GM21423 (cell line): Measurements from ENCODE around the gene CAMSAP2.

Source experiments
- ATAC-seq: cut with Tn5 transposase; IDR thresholded peaks from one replicate; pipeline ENCODE4 v1.9.1; 2021; ENCODE audit warnings: mild to moderate bottlenecking, moderate library complexity; ENCODE audit not compliant: unreplicated experiment

The CAMSAP2 gene, protein sequence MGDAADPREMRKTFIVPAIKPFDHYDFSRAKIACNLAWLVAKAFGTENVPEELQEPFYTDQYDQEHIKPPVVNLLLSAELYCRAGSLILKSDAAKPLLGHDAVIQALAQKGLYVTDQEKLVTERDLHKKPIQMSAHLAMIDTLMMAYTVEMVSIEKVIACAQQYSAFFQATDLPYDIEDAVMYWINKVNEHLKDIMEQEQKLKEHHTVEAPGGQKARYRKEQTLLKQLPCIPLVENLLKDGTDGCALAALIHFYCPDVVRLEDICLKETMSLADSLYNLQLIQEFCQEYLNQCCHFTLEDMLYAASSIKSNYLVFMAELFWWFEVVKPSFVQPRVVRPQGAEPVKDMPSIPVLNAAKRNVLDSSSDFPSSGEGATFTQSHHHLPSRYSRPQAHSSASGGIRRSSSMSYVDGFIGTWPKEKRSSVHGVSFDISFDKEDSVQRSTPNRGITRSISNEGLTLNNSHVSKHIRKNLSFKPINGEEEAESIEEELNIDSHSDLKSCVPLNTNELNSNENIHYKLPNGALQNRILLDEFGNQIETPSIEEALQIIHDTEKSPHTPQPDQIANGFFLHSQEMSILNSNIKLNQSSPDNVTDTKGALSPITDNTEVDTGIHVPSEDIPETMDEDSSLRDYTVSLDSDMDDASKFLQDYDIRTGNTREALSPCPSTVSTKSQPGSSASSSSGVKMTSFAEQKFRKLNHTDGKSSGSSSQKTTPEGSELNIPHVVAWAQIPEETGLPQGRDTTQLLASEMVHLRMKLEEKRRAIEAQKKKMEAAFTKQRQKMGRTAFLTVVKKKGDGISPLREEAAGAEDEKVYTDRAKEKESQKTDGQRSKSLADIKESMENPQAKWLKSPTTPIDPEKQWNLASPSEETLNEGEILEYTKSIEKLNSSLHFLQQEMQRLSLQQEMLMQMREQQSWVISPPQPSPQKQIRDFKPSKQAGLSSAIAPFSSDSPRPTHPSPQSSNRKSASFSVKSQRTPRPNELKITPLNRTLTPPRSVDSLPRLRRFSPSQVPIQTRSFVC (N-terminal part only)

DNA sequence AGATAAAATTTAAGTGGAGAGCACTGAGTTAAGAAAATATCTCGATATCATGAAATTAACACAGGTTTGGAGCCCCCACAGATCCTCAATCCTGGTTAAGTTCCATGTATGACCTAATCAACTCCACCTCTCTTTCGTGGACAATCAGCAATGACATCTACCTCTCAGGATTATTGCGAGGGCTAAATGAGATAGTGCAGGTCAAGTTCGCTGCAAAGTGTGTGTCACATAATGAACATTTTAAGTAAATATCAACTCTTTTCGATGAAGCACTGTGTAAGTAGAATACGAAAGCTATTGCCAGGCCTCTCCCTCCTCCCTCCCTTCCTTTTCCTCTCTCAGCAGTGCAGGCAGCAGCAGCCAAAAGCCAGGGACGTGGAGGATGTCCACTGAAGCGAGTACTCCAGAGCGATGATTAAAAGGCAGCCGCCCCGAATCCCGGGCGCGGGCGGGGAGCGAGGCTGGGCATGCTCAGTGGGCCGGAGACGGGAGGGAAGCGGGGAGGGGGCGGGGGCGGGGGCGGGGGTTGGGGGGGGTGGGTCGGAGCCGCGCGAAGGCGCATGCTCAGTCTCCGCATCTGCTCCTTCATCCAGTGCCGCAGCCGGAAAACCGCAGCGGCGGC lies at the start of gene CAMSAP2:
Gene CAMSAP2, plus strand, starts transcription at position 567 of the 622 bp plus-strand sequence. CDS start 935 bp downstream, outside the sequence.
- ATAC-seq: peak; percentile 37

- ATAC-seq: no peak
Observed at GRCh38 chr1:200692316-200692715, 46.4 kb upstream of the CAMSAP2 start.

GRCh38 chr1:200693327-200693726 lies 45.4 kb upstream of the CAMSAP2 start:
- ATAC-seq: no peak

GRCh38 chr1:200694738-200695137 lies 44.0 kb upstream of the CAMSAP2 start:
- ATAC-seq: no peak

- no peak for ATAC-seq
Observed at GRCh38 chr1:200699871-200700270, 38.8 kb upstream of the CAMSAP2 start.

DNA sequence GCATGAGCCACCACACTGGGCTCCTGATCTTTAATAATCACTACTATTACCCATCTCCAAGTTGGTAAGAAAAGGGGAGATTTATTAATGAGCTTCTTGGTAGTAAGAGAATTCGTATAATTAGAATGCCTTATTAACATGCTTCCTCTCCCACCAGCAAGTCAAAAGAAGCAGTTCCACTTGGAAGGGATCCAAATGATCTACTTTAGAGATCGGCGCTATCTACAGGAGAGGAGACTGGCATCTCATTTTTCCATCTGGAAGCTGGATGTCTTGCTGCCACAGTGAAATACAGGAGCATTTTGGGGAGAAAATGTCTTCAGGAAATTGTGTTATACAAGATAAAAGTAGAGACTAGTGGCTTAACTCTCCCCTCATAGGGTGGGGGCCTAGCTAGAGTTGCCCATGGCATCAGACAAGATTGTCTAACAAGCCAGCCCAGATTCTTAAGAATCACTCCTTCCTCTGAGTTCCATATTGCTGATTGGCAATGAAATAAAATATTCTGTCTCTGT lies 33.6 kb upstream of the CAMSAP2 start:
- ATAC-seq: no peak

GRCh38 chr1:200706111-200706814 lies 32.4 kb upstream of the CAMSAP2 start:
- ATAC-seq: no peak

GRCh38 chr1:200707116-200707515 lies 31.6 kb upstream of the CAMSAP2 start:
- no peak for ATAC-seq

GRCh38 chr1:200708161-200708560 lies 30.5 kb upstream of the CAMSAP2 start:
- ATAC-seq: no peak

DNA sequence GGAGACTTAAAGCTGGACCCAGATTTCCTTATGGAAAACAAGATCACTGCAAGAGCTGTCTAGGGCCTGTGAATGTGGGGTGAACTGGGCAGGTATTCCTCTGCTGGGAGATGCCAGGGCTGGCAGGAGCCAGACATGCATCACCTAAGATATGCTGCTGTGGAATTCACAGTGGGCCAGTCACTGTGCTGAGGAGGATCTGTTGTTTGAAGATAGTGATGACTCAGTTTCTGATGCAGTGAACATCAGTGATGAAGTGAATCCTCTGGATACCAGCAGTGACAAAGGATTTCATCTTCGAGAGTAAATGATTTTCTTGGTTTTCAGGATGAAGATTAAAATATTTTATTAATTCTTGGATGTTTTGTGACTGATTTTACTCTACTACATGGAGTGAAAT lies 29.9 kb upstream of the CAMSAP2 start:
- no peak for ATAC-seq

DNA sequence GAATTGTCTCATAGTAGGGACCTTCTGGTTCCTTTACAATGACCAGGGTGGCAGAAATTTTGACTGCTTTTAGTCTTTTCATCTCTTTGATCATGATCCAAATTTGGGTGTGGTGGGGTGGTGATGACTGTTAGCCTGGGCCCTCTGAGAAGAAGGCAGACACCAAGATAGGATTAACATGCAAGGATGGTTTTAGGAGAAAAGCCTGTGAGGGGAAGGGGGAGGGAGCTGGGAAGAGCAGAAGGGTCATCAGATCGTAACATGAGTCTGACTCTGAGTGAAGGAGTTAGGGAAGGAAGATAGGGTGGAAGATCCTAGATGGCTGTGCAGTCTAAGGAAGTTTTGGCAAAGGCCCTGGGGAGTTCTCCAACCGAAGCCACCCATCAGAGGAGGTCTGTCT lies 28.5 kb upstream of the CAMSAP2 start:
- no peak for ATAC-seq

DNA sequence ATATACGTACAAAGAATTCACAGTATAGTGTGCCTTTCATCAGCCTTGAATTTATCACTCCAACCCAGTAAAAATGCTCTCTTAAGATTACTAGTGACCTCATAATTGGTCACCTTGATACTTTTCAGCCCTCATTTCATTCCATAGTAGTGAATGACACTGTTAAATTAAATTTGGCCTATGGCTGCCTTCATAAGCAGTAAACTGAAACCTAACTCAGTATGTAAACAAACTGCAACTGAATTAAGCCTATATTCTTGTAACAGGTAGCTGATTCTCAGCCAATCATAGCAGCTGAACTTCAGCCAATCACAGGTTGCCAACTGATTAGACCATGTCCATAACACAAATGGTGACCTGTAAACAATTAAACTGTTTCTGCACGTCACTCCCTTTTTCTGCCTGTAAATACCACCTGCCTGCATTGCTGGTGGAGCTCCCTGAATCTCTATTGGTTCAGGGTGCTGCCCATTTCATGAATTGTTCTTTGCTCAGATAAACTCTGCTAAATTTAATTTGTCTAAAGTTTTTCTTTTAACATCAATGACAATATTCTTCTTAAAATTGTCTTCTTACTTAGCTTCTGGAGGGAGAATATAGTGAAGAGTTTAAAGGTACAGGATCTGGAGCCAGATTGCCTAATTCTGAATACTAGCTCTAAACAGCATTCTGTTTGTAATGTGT lies 24.0 kb upstream of the CAMSAP2 start:
- no peak for ATAC-seq

GRCh38 chr1:200720199-200720598 lies 18.5 kb upstream of the CAMSAP2 start:
- ATAC-seq: no peak

GRCh38 chr1:200724064-200724463 lies 14.6 kb upstream of the CAMSAP2 start:
- ATAC-seq: no peak

- no peak for ATAC-seq
Observed at GRCh38 chr1:200727257-200727656, 11.4 kb upstream of the CAMSAP2 start.

- no peak for ATAC-seq
Observed at GRCh38 chr1:200729863-200730262, 8.8 kb upstream of the CAMSAP2 start.

GRCh38 chr1:200731654-200732332 lies 6.9 kb upstream of the CAMSAP2 start:
- no peak for ATAC-seq

GRCh38 chr1:200732438-200732837 lies 6.3 kb upstream of the CAMSAP2 start:
- ATAC-seq: no peak

DNA sequence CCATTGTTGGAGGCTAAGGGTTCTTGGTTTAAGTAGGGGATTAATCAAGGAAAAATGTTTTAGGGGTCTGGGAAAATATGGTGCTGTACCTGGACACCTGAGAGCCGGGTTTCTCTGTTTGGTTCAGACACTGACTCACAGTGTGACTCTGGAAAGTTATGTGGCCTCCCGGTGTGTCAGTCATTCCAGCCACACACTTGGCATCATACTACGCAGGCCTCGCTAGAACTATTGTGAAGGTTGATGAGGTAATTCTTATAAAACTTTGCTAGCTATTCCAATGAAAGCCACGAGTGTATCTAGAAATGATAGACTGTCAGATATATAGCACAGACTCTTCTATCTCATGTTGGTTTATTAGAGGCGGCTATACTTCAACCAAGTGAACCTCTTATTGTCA lies 4.8 kb upstream of the CAMSAP2 start:
- ATAC-seq: no peak
